Activated naive CD4-positive, alpha-beta T cell (primary cell): ENCODE results near the gene ANKS1B.
"Not testable (repeated sequence)": the region's sequence is repeated elsewhere in the genome, so short reads cannot be mapped to it uniquely, and the experiment has no call there.

Experiments used
- DNase-seq, 4 experiments: peaks; one replicate each; lab custom pipeline; 2025; lab: John Stamatoyannopoulos, UW

The ANKS1B gene

DNA sequence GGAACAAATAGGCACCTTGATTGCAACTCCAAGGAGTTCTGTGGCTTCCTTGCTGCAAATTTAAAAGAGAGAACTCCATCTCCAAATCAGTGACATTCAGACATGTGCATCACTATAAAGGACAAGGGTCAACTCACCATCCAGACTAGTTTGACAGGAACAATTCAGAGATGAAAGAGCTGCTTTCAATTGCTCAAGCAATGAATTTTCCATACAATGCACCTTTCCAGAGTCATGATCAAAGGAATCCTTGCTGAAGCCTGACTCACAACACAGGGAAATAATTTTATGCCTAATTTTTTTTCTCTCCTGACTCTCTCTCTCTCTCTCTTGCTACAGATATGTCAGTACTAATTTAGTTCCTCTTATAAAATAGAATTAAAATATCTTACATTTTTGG lies 717.7 kb downstream of the ANKS1B start:
- DNase-seq: no peak

DNA sequence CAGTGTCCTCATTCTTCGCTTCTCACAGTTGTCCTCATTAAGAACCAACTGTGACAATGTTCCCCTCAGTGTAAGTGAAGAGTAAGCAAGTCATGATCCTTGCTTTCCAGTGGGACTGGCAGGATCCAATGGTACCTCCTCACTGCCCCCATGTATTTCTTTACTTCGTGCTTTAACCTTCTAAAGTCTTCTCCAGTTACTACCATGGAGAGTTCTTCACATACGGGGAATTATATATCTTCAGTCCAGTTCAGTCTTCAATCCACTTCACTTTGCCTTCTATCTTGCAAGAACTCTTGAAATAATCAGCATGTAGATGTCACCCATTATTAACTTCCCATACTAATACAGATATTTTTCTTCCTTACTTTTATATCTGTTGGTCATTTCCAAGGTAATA lies 719.1 kb downstream of the ANKS1B start:
- no peak for DNase-seq

DNA sequence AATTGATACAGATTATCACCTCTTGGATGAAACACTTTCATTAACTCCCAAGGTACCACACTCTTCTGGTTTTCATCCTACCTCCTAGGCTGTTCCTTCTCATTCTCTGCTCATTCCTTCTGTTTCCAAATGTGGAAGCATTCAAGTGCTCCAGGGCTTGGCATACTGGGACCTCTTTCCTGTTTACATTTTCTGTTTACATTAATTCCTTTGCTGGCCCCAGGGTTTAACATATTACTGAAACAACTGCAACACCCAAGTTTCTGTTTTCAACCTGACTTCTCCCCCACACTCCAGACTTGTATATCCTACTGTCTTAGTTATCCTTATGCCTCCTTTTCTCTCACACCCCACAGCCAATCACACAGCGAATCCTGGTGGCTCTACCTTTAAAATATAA lies 723.5 kb downstream of the ANKS1B start:
- no peak for DNase-seq

DNA sequence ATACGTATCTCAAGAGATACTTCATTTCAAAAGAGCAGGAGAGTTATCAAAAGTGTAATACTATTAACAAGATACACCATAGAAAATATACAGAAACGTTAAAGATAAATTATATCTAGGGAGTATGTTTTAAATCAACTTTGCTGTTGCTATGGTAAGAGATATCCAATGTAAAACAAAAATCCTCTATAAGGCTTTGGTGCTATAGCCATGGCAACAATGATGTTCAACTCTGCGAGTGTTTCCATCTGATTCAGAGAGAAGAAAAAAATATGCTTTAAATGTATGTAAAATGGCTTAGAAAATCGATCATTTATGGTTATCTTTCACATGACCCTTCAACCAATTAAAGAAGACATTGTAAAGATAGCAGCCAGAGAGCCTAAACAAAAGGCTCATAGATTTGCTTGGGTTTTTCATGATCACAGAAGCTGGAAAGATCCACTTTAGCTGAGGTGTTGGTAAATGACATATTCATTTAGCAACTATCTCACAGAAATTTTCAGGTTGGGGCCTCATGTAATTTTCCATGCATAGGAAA lies 724.2 kb downstream of the ANKS1B start:
- no peak for DNase-seq

DNA sequence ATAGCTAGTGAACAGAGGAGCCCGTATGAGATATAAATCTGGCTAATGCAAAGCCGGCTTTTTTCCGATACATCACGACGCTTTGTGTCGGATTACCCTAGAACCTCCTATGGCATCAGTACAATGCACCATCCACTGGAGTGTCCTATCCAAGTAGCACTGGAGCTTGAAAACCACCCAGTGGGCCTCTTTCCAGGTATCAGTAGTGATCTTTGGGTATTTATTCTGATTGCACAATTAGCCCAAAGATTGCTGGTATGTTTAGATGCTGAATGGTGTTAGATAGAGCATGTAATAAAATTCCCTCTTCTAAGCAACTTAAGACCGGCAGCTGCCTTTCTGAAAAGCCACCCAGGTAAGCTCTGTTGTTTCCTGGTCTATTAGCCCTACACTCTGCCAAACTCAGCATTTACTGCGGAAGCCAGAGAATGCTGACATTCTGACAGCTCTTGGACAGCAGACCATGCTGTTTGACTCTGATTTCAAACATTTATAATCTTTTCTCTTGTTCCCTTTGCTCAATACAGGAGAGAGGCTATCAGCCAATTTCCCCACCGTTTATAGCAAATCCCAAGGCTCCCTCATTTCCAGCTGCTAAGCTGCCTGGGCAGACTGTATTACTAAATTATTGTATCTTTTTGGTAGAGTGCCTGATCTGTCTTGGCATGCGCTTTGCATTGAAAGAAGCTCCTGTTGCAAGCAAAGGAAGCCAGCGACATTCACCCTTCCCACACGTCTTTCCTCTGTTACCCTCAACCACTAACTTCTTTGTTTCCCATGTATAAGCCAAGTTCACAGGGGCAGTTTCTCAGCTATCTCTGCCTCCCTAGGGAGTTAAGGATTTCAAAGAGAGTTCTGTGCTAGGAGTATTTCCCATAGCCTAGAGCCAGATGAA lies 725.4 kb downstream of the ANKS1B start:
- DNase-seq: no peak

DNA sequence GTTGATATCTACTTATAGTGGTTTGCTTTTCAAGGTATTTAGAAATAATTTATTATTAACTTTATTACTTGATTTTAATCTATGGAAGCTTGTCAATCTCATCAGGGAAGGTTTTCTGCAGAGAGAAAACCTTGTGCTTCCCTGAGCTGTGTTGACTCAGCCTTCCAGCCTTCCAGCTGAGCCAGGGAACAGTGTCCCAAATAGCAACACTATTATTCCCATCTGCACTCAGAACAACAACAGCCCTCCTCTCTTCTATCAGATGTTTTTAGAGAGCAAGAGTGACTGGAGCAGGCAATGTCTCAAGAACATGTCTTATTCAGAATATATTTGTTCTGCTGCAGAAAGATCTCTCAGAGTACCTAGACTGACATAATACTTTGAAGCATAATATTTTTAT lies 727.1 kb downstream of the ANKS1B start:
- no peak for DNase-seq

DNA sequence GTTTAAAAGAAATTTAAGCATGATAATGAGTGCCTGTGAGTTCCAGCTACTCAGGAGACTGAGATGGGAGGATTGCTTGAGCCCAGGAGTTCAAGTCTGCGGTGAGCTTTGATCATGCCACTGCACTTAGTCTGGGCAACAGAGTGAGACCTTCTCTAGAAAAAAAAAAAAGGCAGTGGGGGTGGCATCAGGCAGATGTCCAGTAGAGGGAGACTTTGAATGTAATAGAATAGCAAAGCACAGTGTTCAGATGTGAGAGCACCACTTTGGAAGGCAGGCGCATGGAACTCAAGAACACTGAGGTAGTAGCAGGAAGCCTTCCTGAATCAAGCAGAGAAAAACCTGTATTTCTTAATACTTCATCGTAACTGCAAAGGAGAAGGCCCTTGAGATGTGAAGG lies 731.7 kb downstream of the ANKS1B start:
- DNase-seq: no peak

DNA sequence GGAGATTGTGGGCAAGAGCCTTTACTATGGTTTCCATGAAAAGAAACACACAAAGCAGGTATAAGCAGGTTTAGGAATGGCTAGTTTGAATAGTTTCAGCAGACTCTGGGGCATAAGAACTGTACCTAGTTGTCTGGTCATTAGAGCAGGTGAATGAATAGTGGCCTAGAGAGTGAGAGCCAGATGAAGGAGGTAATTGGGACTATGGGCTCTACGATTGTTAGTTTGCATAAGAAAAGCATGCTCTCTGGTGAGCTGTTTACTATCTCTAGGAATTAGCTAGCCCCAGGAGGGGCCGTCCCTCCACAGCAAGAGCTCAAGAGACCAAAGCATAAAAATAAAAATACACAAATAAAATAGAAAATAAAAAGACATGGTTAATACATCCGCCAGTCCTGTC lies 734.6 kb downstream of the ANKS1B start:
- no peak for DNase-seq

DNA sequence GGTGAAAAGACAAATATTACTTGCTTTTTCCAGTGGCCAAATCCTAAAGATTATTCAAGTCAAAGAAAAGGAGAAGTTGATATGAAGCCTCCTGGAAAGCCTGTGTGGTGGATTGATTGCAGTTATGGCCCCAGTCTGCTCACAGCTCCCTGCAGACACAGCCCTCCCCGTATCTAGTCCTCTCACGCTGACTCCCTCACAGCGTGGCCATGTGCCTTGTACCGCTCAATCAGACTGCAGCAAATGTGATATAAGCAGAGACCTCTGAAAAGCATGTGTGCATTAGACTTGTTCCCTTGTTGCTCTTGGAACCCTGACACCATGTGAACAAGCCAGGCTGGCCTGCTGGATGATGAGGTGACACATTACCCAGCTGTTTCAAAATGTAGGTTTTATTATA lies 735.2 kb downstream of the ANKS1B start:
- DNase-seq: no peak

DNA sequence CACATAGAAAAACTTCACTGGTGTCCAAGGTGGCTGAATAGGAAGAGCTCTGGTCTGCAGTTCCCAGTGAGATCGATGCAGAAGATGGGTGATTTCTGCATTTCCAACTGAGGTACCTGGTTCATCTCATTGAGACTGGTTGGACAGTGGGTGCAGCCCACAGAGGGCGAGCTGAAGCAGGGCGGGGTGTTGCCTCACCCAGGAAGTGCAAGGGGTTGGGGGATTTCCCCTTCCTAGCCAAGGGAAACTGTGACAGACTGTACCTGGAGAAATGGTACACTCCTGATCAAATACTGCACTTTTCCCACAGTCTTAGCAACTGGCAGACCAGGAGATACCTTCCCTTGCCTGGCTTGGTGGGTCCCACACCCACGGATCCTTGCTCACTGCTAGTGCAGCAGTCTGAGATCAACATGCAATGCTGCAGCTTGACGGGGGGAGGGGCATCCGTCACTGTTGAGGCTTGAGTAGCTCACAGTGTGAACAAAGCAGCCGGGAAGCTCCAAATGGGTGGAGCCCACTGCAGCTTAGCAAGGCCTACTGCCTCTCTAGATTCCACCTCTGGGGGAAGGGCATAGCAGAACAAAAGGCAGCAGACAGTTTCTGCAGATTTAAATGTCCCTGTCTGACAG lies 746.7 kb downstream of the ANKS1B start:
- not testable (repeated sequence) for DNase-seq

DNA sequence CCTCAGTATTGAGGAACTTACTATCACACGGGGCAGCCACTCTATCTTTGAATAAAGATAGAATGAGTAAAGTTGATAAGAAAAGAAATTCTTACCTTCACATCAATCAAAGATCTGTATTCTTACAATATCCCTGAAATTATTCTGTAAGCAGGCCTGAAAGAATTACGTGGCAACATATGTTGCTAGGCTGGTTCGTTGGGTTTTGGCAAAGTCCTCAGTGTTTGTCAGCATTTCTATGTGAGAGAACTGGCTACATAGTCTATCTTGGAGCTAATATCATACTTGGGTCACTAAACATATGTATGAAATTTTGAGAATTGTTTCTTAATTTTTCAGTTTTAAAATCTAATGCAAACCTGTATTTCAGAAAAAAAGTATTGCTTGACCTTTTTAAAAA lies 749.4 kb downstream of the ANKS1B start:
- no peak for DNase-seq

DNA sequence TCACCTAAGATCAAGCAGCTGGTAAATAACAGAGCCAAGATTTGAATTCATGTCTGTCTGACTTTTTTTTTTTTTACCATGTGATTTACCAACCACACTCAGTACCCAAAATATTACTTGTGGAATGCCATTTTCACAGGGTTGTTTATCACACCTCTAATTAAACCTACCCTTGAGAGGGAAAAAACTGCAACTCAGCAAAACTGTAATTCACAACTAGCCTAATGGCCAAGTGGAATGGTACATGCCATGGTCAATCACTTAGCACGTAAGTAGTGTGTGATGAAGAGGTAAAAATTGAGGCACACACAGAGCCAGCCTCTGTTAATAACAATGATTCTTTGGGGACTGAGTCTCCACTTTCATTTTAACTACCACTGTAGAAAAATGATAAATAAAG lies 750.0 kb downstream of the ANKS1B start:
- no peak for DNase-seq

DNA sequence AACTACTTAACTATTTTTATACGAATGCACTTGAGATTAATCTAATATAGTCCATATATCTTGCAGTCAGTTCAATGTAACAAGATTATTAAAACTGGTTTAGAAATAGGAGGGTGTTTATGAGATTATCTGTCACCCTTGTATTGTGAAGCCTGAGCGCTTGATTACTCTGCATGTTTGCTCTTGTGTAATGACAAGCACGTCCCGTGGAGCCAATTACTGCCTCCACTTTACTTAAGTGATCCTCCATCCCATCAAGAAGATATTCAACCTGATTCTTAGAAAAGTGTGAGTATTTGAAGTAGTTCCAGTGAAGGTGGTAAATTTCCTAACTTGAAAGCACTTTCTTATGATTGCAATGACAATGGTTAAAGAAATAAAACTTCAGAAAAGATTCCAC lies 752.4 kb downstream of the ANKS1B start:
- DNase-seq: no peak

DNA sequence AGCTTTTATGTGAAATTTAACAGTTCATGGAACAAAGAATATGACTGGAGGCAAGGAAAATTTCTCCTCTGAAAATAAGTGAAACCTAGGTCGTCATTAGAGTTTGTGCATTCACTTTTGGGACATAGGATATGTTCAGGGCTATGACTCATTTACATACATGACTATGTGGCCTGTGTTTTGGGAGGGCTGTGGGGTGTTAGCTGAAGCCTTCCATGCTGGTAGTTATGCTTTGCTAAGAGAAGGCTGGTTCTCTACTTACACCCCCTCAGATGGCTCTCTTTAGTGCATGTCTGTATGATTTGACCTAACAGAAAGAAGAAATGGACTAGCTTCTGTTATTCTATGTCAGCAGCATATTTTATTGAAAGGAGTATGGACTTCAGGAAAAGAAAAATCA lies 753.7 kb downstream of the ANKS1B start:
- no peak for DNase-seq

DNA sequence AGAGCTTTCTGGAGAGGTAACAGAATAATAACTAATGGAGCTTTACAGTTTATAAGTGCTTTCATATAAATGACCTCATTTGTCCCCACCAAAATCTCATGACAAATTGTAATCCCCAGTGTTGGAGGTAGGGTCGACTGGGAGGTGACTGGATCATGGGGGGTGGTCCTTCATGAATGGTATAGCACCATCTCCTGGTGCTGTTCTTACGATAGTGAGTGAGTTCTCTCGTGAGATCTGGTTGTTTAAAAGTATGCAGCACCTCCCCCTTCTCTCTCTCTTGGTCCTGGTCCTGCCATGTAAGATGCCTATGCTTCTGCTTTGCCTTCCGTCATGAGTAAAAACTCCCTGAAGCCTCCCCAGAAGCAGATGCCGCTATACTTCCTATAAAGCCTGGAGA lies 760.5 kb downstream of the ANKS1B start:
- no peak for DNase-seq

DNA sequence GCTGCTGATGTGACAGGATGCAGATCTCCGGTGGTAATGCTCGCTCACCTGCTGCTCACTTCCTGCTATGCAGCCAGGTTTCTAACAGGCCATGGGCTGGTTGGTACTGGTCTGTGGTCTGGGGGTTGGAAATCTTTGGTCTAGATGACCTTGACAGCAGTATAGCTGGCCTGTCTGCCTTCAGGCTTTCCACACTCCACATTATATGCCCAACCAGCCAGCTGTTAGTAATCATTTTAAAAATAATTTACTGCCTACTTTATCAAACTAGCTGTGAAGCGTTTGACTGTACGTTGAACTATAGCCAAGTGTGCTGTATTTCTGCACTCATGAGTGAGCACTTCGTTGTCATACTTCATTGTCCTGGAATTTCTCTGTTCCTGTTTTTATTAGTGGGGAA lies 761.2 kb downstream of the ANKS1B start:
- DNase-seq: no peak

DNA sequence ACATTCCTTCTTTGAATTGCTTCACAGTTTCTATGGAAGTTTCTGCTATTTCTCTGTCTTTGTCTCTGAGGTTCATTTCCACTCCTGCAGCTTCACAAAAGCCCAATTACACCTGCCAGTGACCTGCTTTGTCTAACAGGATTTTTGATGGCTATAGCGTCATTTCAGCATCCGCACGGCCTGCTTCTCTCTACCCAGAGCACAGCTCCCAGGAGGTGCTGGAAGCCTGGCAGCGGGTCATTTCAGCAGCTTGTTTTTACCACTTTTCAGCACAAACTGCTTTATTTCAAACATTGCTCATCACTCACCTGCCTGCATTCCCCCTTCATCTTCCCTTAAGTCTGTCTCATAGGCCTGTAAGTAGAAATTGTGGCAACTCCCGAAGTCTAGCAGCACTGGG lies 771.7 kb downstream of the ANKS1B start:
- no peak for DNase-seq

DNA sequence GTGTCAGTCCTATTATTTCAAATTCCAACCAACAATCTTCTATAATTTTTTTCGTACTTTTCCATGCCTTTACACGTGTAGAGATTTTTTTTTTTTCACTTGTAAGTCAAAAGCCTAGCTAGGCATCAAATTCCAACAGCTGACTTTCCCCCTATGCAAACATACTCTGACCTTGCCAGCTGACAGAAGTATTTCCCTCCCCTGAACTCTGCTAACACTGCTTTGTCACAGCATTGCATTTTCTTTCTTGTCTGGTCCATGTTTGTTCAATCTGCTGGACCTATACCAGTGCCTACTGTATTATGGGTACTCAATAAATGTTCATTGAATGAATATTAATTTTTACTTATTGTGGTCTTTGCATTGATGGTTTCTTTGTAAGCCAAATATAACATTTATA lies 772.5 kb downstream of the ANKS1B start:
- DNase-seq: no peak

DNA sequence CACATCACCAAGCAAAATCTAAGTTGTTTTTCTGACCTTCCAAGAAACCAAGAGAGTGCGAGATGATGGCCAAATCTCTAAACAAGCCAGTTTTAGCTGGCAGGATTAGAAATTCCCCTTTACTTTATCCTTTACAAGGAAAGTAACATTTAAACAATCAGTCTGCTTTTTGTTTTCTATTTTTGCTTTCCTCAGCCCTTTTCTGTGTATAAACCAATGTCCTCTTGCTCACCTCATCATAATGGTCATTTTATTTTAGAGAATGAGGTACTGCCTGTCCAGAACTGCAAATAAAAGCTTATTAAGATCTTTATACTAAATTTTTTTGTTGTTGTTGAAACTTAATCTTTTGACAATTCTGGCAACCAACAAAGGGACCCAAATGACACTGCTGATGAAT lies 779.6 kb downstream of the ANKS1B start:
- DNase-seq: no peak

DNA sequence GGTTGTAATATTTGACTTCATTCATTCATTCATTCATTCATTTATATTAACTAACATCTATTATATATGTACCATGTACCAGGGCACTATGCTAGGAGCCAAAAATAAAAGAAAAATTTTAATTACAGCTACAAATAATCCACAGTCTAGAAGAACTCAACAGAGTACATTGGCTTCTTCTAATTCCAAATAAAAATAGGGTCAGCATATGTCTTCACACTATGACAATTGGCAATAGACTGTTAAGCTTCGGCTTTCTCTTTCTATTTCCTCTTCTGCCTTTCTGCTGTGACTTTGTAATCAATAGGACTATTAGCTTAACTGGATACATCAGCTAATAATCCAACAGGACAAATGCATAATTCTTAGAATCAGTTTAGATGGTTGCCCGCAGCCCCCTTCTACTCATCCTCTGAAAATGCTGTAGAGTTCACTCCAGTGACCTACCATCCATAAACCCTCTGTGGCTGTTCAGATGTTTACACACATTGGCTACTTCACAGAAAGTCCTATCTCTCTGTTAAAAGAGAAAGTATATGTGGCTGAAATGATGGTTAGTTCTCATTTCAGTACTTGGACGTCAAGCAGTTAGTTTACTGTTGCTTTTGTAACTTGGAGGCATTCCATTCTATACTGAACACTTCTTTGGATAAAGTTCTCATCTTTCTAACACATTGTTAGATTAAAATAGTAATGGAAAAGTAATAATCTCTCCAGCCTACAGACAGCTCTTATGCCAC lies 782.7 kb downstream of the ANKS1B start:
- no peak for DNase-seq

DNA sequence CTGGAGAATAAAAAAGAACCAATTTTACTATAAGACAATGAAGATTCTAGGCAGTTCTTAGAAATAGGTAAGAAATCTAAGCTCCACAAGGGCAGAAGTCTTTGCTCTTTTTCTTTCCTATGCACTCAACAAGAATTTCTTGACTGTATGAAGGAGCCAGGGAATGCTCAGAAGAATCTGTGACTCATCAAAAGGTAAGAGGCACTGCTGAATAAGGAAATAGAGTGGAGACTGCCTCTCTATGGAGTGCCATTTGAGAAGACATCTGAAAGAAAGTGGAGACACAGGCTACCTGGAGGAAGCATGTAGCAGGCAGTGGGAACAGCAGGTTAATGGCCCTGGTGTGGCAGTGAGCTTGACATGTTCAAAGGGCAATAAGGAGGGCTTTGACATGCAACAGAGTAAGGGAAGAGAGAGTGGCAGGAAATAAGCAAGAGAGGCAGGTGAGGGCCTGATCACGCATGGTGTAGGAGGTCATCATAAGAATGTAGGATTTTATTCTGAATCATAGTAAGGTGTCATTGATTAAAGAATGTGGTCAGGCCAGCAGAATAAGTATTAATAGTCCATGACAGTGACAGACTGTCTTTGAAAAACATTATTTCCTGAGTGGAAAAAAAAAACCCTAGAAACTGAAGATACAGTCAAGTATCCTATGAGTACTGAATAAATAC lies 783.9 kb downstream of the ANKS1B start:
- DNase-seq: no peak

DNA sequence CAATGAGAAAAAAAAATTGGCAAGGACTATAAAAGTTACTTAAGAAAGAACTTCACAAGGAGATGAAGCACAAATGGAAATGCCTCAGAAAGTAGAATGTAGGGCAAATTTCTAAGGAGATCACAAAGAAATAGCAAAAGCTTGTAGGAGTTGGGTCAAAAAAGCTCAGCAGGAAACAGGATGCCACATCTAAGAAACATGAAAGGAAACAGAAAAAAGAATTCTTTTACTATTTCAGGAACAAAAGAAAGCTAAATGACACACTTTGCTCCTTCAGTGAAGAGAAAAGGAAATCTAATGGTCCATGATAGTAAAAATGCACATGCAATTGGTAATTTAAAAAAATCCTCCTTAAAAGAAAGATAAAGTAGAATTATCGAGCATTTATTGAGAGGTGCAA lies 789.3 kb downstream of the ANKS1B start:
- no peak for DNase-seq
